ENCODE measurements around the gene TMEFF1.

Gene TMEFF1

GRCh38 chr9:100579665-100580064, 106.7 kb downstream of the TMEFF1 start:
- no peak for DNase-seq

GRCh38 chr9:100580257-100580656, 107.3 kb downstream of the TMEFF1 start:
- DNase-seq: no peak

- DNase-seq: no peak
These were observed 108.1 kb downstream of the TMEFF1 start for GRCh38 chr9:100581081-100581480.

- DNase-seq: no peak
These were observed 108.7 kb downstream of the TMEFF1 start for GRCh38 chr9:100581661-100582060.

GRCh38 chr9:100583014-100583802, 110.3 kb downstream of the TMEFF1 start:
- DNase-seq: no peak

GRCh38 chr9:100584951-100585350, 112.0 kb downstream of the TMEFF1 start:
- no peak for DNase-seq

GRCh38 chr9:100586093-100586492, 113.1 kb downstream of the TMEFF1 start:
- no peak for DNase-seq

- no peak for DNase-seq
These were observed 114.4 kb downstream of the TMEFF1 start for GRCh38 chr9:100587375-100587774.

GRCh38 chr9:100589582-100589981, 116.6 kb downstream of the TMEFF1 start:
- no peak for DNase-seq

GRCh38 chr9:100590481-100590880, 117.5 kb downstream of the TMEFF1 start:
- no peak for DNase-seq

- no peak for DNase-seq
These were observed 118.2 kb downstream of the TMEFF1 start for GRCh38 chr9:100591139-100591538.

GRCh38 chr9:100591639-100592412, 118.9 kb downstream of the TMEFF1 start:
- DNase-seq: no peak

GRCh38 chr9:100595391-100596199, 122.6 kb downstream of the TMEFF1 start:
- peak; percentile 60 for DNase-seq

GRCh38 chr9:100597236-100597635, 124.3 kb downstream of the TMEFF1 start:
- DNase-seq: no peak

- DNase-seq: peak; percentile 93
These were observed 125.7 kb downstream of the TMEFF1 start for GRCh38 chr9:100598641-100599145.

GRCh38 chr9:100600521-100601079, 127.7 kb downstream of the TMEFF1 start:
- DNase-seq: no peak

GRCh38 chr9:100601216-100601615, 128.3 kb downstream of the TMEFF1 start:
- peak; percentile 78 for DNase-seq

GRCh38 chr9:100602342-100602801, 129.4 kb downstream of the TMEFF1 start:
- DNase-seq: peak; percentile 74

GRCh38 chr9:100605405-100605804, 132.5 kb downstream of the TMEFF1 start:
- DNase-seq: no peak

GRCh38 chr9:100619194-100619593, 146.2 kb downstream of the TMEFF1 start:
- no peak for DNase-seq

GRCh38 chr9:100619665-100620064, 146.7 kb downstream of the TMEFF1 start:
- DNase-seq: no peak

- DNase-seq: no peak
These were observed 151.0 kb downstream of the TMEFF1 start for GRCh38 chr9:100623969-100624368.

GRCh38 chr9:100626949-100627348, 154.0 kb downstream of the TMEFF1 start:
- DNase-seq: no peak
